K562 (cell line): ENCODE measurements around the gene PLAA. TPM values are rescaled to one million over a fixed set of nuclear protein-coding genes. Genes with fewer than 3 reads are reported as not detected.

ENCODE experiments used
- CREBBP ChIP-seq: IDR thresholded peaks from one replicate; pipeline ENCODE4 v1.6.1; 2012; ENCODE audit warnings: low read depth, mild to moderate bottlenecking, control low read depth, inconsistent platforms, low read length
- DDX20 ChIP-seq: fragments of 450-650 bp; IDR thresholded peaks from 2 replicates; pipeline ENCODE4 v1.6.1; 2016; ENCODE audit warnings: missing genetic modification characterization, low read depth, mild to moderate bottlenecking, missing compliant biosample characterization, moderate library complexity
- ELF1 ChIP-seq: fragments of 200-800 bp; sonication (Bioruptor generic); IDR thresholded peaks from 2 replicates; pipeline ENCODE4 v1.6.1; 2016; ENCODE audit warnings: missing genetic modification characterization, missing compliant biosample characterization
- EP400 ChIP-seq: fragments of 450-650 bp; IDR thresholded peaks from 2 replicates; pipeline ENCODE4 v1.6.1; 2017; ENCODE audit warnings: antibody characterized with exemption, mild to moderate bottlenecking, moderate library complexity
- FOXM1 ChIP-seq, 2 experiments: fragments of 450-650 bp in 1 of 2; sonication (generic) in 1 of 2; formaldehyde crosslinking in 1 of 2; IDR thresholded peaks; 2 replicates each; pipeline versions ENCODE4 v1.6.1 to v1.9.0; 2017 to 2022; ENCODE audit warnings: low read depth in 2 of 2, mild to moderate bottlenecking in 2 of 2, missing genetic modification reagents in 1 of 2, moderate library complexity in 1 of 2
- HCFC1 ChIP-seq: IDR thresholded peaks from 2 replicates; pipeline ENCODE4 v1.6.1; 2012; ENCODE audit warnings: low read depth, low read length, improper control_type of control experiment
- MTF1 ChIP-seq: fragments of 250-450 bp; sonication (Bioruptor Pico); IDR thresholded peaks from 2 replicates; pipeline ENCODE4 v1.9.0; 2021; ENCODE audit warnings: moderate library complexity, mild to moderate bottlenecking, inconsistent platforms, borderline replicate concordance
- MYC ChIP-seq, 2 experiments: fragments of 250-450 bp in 1 of 2; sonication (Bioruptor Pico) in 1 of 2; IDR thresholded peaks; 2 replicates each; pipeline versions ENCODE4 v1.5.1 to v1.6.1; 2012 to 2021; ENCODE audit warnings: low read depth in 2 of 2, borderline replicate concordance in 1 of 2, improper control_type of control experiment in 1 of 2, low read length in 1 of 2, mild to moderate bottlenecking in 1 of 2, moderate library complexity in 1 of 2
- NRF1 ChIP-seq, 2 experiments: fragments of 450-650 bp; IDR thresholded peaks in 1 of 2; conservative IDR thresholded peaks in 1 of 2; 2 replicates each; pipeline ENCODE4 v1.6.1; 2014; ENCODE audit warnings: mild to moderate bottlenecking in 2 of 2
- PCBP1 ChIP-seq: fragments of 200-400 bp; formaldehyde crosslinking; IDR thresholded peaks from 2 replicates; pipeline ENCODE4 v1.6.1; 2018; ENCODE audit warnings: mild to moderate bottlenecking, low read depth, low read length; ENCODE audit not compliant: poor library complexity, severe bottlenecking
- POLR2A ChIP-seq: fragments of 450-650 bp; conservative IDR thresholded peaks from 2 replicates; pipeline ENCODE4 v1.6.1; 2016
- RBFOX2 ChIP-seq: fragments of 200-400 bp; formaldehyde crosslinking; IDR thresholded peaks from 2 replicates; pipeline ENCODE4 v1.6.1; 2017; ENCODE audit warnings: low read depth, mild to moderate bottlenecking, low read length, moderate library complexity
- ZNF384 ChIP-seq: IDR thresholded peaks from 2 replicates; pipeline ENCODE4 v1.6.1; 2012; ENCODE audit warnings: low read depth, low read length, improper control_type of control experiment
- polyA plus RNA-seq, 8 experiments: library from polyadenylated mRNA; depleted of rRNA in 4 of 8; stranded (reverse) in 5 of 8; unstranded in 3 of 8; fragments of >200 nt; fragmentation: Nextera tagmentation in 2 of 8; fragmentation: Illumina TruSeq in 1 of 8; extraction: Ambion mirVana in 2 of 8; extraction: Trizol in 1 of 8; gene quantifications; 2 replicates each; pipeline versions ENCODE4 v1.2.1 to v1.2.3, GENCODE V29; 2011 to 2014; ENCODE audit warnings: inconsistent platforms in 1 of 8, missing spikeins in 1 of 8
- total RNA-seq, 7 experiments: library from RNA; depleted of rRNA in 6 of 7; stranded (reverse); fragments of >200 nt in 6 of 7; fragmentation: Illumina TruSeq in 2 of 7; extraction: Trizol in 2 of 7; gene quantifications; 2 replicates each; pipeline versions ENCODE4 v1.2.1 to v1.2.3, GENCODE V29; 2011 to 2021; ENCODE audit warnings: low replicate concordance in 1 of 7
- TF ChIP-seq, protein P1 (sequence below), 2 experiments: IDR thresholded peaks; 2 replicates each; pipeline ENCODE4 v1.6.1; 2012; ENCODE audit warnings: improper control_type of control experiment in 2 of 2, low read depth in 2 of 2, low read length in 2 of 2, borderline replicate concordance in 1 of 2
- TF ChIP-seq, protein P2 (sequence below): IDR thresholded peaks from 2 replicates; pipeline ENCODE4 v1.6.1; 2012; ENCODE audit warnings: low read depth, low read length, improper control_type of control experiment, borderline replicate concordance
- TF ChIP-seq, protein P3 (sequence below): fragments of 450-650 bp; IDR thresholded peaks from 2 replicates; pipeline ENCODE4 v1.6.1; 2016; ENCODE audit warnings: antibody characterized with exemption
- TF ChIP-seq, protein P4 (sequence below): fragments of 250-450 bp; sonication (Bioruptor Pico); IDR thresholded peaks from 2 replicates; pipeline ENCODE4 v1.8.0; 2021; ENCODE audit warnings: moderate library complexity, mild to moderate bottlenecking, inconsistent platforms
- TF ChIP-seq, protein P5 (sequence below), 2 experiments: fragments of 200-800 bp in 1 of 2; sonication (Bioruptor generic) in 1 of 2; sonication (generic) in 1 of 2; formaldehyde crosslinking in 1 of 2; IDR thresholded peaks in 1 of 2; conservative IDR thresholded peaks in 1 of 2; 2 replicates each; pipeline versions ENCODE4 v1.5.0 to v1.6.1; 2016 to 2020; ENCODE audit warnings: missing compliant biosample characterization in 1 of 2, missing genetic modification characterization in 1 of 2, missing genetic modification reagents in 1 of 2

The PLAA gene
- total and polyA plus RNA-seq, 9 of the 15 experiments (the other 6 are each of a cell fraction or from before 2014, with no cell fraction given), result 3.5 to 20.7 (median 16.6) TPM

DNA sequence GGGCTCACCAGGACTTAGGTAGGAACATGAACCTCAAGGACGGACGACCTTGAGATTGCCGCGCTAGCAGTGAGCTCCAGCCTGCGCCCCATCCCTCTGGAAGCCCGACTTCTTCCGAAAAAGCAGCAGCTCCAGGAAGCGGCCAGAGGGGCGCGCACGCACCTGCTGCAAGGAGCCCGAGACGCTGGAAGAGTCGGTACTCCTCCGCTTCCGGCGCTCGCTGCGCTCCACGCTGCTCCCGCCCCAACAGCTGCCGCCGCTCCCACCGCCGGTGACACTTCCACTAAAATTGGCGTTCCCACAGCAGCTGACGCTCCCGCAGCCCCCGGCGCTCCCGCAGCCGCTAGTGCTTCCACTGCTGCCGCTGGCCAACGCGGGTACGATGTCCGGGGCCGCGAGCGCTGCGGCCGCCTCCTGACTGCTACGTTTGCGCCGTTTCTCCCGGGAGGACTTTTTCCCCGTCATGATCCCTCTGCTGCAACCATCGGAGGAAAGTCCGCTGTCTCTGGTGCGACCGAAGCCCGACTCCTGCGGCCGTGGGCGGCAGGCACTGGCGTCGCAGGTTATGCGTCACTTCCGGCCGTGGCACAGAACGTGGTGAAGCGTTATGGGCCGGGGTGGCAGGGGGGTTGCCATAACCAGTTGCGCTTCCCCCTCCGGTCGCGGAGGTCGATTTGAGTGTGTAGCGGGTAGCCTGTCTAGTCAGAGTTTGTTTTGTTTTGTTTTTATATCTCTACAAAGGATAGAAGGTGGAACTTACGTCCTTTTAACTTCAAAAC lies 54.6 kb downstream of the PLAA start, which contains the start of gene CAAP1 (continued):
- TF ChIP-seq ZNF384 (no peak), DDX20 (tag) (no peak), POLR2A (peak; percentile 81), NRF1 (conservative IDR thresholded peaks at IDR 0.05 in 1 of 2, IDR thresholded peaks at IDR 0.05 in 1 of 2) (peak; percentile 55 to 68), ELF1 (peak; percentile 63), FOXM1 (IDR thresholded peaks at IDR 0.05; ENCODE audit: low read depth) (0 out of 2 replicates have a peak, but pooled peaks have one; percentile 38), FOXM1 (CRISPR knock-in tag; IDR thresholded peaks at IDR 0.05; ENCODE audit: low read depth) (no peak), CREBBP (no peak), EP400 (peak; percentile 82), RBFOX2 (peak; percentile 94), MTF1 (CRISPR knock-in tag) (no peak), MYC (IDR thresholded peaks at IDR 0.05; ENCODE audit: low read depth, low read length) (peak; percentile 76), MYC (CRISPR knock-in tag; IDR thresholded peaks at IDR 0.05; ENCODE audit: borderline replicate concordance, low read depth) (no peak), HCFC1 (peak; percentile 75), PCBP1 (no peak)
- TF ChIP-seq, protein P1, sequence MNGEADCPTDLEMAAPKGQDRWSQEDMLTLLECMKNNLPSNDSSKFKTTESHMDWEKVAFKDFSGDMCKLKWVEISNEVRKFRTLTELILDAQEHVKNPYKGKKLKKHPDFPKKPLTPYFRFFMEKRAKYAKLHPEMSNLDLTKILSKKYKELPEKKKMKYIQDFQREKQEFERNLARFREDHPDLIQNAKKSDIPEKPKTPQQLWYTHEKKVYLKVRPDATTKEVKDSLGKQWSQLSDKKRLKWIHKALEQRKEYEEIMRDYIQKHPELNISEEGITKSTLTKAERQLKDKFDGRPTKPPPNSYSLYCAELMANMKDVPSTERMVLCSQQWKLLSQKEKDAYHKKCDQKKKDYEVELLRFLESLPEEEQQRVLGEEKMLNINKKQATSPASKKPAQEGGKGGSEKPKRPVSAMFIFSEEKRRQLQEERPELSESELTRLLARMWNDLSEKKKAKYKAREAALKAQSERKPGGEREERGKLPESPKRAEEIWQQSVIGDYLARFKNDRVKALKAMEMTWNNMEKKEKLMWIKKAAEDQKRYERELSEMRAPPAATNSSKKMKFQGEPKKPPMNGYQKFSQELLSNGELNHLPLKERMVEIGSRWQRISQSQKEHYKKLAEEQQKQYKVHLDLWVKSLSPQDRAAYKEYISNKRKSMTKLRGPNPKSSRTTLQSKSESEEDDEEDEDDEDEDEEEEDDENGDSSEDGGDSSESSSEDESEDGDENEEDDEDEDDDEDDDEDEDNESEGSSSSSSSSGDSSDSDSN (IDR thresholded peaks at IDR 0.05; ENCODE audit: borderline replicate concordance in 1 of 2, low read depth in 2 of 2, low read length in 2 of 2), result peak in 1 of 2 experiments; percentile 69; a peak in 2 of 4 replicates
- TF ChIP-seq, protein P2, sequence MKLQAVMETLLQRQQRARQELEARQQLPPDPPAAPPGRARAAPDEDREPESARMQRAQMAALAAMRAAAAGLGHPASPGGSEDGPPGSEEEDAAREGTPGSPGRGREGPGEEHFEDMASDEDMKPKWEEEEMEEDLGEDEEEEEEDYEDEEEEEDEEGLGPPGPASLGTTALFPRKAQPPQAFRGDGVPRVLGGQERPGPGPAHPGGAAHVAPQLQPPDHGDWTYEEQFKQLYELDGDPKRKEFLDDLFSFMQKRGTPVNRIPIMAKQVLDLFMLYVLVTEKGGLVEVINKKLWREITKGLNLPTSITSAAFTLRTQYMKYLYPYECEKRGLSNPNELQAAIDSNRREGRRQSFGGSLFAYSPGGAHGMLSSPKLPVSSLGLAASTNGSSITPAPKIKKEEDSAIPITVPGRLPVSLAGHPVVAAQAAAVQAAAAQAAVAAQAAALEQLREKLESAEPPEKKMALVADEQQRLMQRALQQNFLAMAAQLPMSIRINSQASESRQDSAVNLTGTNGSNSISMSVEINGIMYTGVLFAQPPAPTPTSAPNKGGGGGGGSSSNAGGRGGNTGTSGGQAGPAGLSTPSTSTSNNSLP, result no peak
- TF ChIP-seq, protein P3, sequence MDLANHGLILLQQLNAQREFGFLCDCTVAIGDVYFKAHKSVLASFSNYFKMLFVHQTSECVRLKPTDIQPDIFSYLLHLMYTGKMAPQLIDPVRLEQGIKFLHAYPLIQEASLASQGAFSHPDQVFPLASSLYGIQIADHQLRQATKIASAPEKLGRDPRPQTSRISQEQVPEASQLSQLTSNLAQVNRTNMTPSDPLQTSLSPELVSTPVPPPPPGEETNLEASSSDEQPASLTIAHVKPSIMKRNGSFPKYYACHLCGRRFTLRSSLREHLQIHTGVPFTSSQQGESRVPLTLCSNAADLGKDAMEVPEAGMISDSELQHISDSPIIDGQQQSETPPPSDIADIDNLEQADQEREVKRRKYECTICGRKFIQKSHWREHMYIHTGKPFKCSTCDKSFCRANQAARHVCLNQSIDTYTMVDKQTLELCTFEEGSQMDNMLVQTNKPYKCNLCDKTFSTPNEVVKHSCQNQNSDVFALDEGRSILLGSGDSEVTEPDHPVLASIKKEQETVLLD, result 0 out of 2 replicates have a peak, but pooled peaks have one; percentile 28
- TF ChIP-seq, protein P4, sequence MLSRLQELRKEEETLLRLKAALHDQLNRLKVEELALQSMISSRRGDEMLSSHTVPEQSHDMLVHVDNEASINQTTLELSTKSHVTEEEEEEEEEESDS (CRISPR knock-in tag), result no peak
- TF ChIP-seq, protein P5, sequence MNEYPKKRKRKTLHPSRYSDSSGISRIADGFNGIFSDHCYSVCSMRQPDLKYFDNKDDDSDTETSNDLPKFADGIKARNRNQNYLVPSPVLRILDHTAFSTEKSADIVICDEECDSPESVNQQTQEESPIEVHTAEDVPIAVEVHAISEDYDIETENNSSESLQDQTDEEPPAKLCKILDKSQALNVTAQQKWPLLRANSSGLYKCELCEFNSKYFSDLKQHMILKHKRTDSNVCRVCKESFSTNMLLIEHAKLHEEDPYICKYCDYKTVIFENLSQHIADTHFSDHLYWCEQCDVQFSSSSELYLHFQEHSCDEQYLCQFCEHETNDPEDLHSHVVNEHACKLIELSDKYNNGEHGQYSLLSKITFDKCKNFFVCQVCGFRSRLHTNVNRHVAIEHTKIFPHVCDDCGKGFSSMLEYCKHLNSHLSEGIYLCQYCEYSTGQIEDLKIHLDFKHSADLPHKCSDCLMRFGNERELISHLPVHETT (CRISPR knock-in tag; conservative IDR thresholded peaks at IDR 0.05 in 1 of 2, IDR thresholded peaks at IDR 0.05 in 1 of 2), result peak in 1 of 2 experiments; percentile 44; a peak in 1 of 4 replicates
